HG02610 (cell line): ENCODE measurements around the gene ACR.
"Not testable (repeated sequence)": the region's sequence is repeated elsewhere in the genome, so short reads cannot be mapped to it uniquely, and the experiment has no call there.

Experiments used
- ATAC-seq: cut with Tn5 transposase; IDR thresholded peaks from one replicate; pipeline ENCODE4 v1.9.1; 2021; ENCODE audit warnings: mild to moderate bottlenecking, moderate library complexity; ENCODE audit not compliant: unreplicated experiment

Gene ACR

GRCh38 chr22:50761829-50762228 lies 23.8 kb downstream of the ACR start:
- ATAC-seq = not testable (repeated sequence)

GRCh38 chr22:50764288-50764687 lies 26.3 kb downstream of the ACR start:
- ATAC-seq = not testable (repeated sequence)

- not testable (repeated sequence) for ATAC-seq
Measured at GRCh38 chr22:50775132-50775531, 37.1 kb downstream of the ACR start.

- ATAC-seq = not testable (repeated sequence)
Measured at GRCh38 chr22:50777631-50778030, 39.6 kb downstream of the ACR start.

GRCh38 chr22:50780244-50780643 lies 42.2 kb downstream of the ACR start:
- ATAC-seq = not testable (repeated sequence)

GRCh38 chr22:50782253-50782652 lies 44.2 kb downstream of the ACR start:
- not testable (repeated sequence) for ATAC-seq

- peak; percentile 94 for ATAC-seq
Measured at GRCh38 chr22:50783033-50783879, 45.3 kb downstream of the ACR start, which contains the start of gene RABL2B. RABL2B (minus strand) TSS chr22:50783636; CDS start chr22:50782294, 1,342 bp downstream.

GRCh38 chr22:50783880-50784276 lies 45.9 kb downstream of the ACR start:
- peak; percentile 21 for ATAC-seq

- ATAC-seq = not testable (repeated sequence)
Measured at GRCh38 chr22:50785289-50785688, 47.3 kb downstream of the ACR start.

- not testable (repeated sequence) for ATAC-seq
Measured at GRCh38 chr22:50786936-50787335, 48.9 kb downstream of the ACR start.
